ENCODE results near the gene CACUL1.
A peak's percentile ranks its signal among the peaks of the same experiment; 100 is the strongest.

CACUL1 gene

DNA sequence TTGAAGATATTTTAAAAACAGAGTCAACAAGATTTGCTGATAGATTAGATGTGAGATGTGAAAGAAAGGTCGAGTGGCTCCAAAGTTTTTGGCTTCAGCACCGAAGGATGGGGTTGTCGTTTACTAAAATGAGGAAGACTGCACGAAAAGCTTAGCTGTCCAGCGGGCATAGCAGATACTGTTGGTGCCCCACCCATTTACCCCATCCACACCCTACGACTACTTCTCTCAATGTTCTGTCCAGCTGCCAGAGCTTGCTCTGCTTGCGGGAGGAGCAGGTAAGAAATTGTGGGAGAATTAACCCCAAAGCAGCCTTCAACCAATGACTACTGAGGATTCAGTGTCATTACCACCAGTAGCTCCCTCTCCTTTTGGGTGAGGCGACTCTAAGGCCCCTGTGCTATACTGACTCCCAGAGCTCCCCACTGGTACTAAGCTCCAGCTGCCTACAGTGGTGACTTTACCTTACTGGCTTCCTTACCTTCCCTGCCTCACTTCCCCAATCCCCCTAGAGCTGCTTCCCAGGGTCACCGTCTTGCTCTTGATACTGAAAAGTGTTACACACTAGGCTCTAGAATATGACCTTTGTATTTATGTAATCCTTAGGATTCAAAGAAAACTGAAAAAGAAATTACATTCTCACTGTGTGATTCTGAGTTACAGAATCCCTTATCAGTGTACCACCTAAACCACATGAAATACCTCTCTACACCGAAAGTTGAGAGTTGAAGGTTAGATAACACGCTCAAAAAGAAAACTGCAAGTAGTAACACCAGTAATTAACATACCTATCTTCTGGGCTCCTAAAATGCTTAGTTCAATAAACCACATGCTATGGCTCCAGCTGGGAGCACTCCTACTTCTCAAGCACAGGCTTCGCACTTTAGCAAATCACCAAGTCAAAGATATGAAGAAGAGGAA is 22.3 kb downstream of the CACUL1 start:
- no peak for DNase-seq

GRCh38 chr10:118730756-118731456 is 23.9 kb downstream of the CACUL1 start:
- DNase-seq: no peak

- DNase-seq: no peak
These were observed 25.0 kb downstream of the CACUL1 start for GRCh38 chr10:118729641-118730258.

GRCh38 chr10:118729200-118729599 is 25.6 kb downstream of the CACUL1 start:
- no peak for DNase-seq

- DNase-seq: no peak
These were observed 28.8 kb downstream of the CACUL1 start for GRCh38 chr10:118725886-118726500.

- DNase-seq: no peak
These were observed 31.3 kb downstream of the CACUL1 start for GRCh38 chr10:118723466-118723865.

DNA sequence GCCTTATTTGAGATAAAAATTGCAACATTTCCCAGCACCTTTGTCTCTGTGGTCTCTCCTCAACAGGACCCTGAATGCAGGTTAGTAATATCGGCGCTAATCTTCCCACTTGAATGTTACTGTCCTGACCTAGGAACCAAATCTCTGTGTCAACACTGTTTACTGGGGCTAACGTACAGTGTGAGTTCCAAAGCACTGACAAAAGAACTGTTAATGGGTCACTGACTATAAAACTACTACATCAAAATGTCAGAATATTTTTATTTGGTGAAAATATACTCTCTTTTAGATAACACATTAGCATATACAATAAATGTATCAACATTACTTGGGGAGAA is 33.3 kb downstream of the CACUL1 start:
- no peak for DNase-seq

DNA sequence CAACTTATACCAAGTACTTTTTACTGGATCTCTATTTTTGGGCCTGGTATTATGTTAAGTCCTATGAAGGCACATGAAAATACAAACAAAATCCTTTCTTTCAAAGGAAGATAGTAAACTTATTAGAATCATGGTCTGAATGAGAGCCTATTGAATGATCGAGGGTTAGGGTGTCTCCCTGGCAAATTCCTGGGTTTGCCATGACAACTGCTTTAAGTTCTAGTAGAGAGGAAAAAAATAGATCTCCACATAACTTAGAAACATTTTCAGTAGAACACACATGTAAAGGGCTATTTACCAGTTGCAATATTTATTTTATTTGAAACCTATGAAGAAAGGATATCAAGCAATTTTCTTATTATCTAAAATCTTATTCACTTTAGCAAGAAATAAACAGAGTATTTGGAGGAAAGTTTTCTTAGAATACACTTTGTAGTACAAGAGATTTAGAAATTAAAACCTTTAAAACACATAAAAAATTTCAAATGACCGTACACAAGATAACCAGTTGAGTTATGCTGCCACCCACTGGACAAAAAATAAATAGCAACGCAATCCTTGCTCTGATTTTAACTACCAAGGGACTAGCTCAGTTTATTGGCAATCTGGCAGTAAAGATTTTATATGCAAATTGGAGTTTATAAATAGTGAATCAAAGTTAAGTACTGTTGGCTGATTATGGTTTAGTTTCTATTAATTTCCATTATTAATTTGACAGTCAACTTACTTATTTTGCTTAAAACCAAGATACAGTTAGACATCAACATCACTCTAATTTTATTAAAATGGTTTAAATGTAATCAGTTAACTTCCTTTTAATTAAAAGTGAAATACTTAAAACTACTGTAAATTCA is 33.9 kb downstream of the CACUL1 start:
- peak; percentile 81 for DNase-seq

- no peak for DNase-seq
These were observed 40.4 kb downstream of the CACUL1 start for GRCh38 chr10:118714366-118714765.

- peak; percentile 20 for DNase-seq
These were observed 41.7 kb downstream of the CACUL1 start for GRCh38 chr10:118712930-118713634.

- no peak for DNase-seq
These were observed 42.7 kb downstream of the CACUL1 start for GRCh38 chr10:118712080-118712479.

- no peak for DNase-seq
These were observed 44.3 kb downstream of the CACUL1 start for GRCh38 chr10:118710487-118710886.

DNA sequence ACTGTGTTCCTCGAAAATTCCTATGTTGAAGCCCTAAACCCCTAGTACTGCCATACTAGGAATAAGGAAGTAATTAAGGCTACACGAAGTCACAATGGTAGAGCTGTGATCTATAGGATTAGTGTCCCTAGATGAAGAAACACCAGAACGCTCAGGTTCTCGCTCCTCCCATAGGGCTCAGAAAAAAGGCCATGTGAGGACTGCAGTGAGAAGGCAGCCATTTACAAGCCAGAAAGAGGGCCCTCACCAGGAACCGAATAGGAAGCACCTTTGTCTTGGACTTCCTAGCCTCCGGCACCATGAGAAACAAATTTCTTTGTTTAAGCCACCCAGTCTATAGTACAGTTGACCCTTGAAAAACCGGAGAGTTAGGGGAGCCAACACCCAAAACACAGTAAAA is 46.2 kb downstream of the CACUL1 start:
- no peak for DNase-seq

DNA sequence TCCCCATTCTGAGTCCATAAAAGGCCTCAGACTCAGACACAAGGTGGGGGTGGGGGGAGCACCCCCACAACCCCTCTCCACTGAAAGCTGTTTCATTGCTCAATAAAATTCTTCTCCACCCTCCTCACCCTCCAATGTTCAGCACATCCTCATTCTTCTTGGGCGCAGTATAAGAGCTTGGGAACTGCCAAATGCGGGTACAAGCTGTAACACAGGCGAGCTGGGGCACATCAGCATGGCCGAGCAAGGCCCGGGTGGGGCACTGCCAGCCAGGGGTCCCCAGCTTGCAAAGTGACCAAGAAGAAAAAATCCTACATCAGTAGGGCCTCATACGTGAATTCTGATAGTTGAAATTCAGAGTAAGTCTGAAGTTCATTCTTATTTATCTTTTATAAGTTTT is 50.1 kb downstream of the CACUL1 start:
- DNase-seq: no peak

DNA sequence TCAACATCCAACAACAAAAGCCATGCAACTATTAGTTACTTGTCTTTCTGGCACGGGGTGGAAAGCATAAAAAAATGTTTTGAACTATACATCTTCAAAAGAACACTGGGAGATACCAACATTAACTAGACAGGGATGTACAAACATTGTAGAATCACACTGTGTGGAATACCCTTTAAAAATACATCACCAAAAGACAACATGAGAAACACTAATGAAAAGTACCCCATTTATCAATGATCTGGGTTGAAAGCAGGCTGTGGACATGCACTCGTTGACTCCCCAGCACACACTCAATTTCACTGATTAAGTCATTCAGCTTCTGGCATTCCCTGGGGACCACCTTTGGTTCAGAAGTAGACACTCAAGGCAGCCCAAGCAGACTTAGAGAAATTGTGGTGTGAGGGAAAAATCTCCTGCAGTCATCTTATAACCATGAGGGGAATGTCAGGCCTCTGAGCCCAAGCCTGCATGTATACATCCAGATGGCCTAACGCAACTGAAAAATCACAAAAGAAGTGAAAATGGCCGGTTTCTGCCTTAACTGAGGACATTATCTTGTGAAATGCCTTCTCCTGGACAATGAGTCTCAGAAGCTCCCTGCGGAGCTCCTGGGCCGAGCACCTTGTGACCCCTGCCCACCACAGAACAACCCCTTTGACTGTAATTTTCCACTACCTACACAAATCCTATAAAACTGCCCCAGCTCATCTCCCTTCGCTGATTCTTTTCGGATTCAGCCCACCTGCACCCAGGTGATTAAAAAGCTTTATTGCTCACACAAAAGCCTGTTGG is 53.0 kb downstream of the CACUL1 start:
- no peak for DNase-seq

- DNase-seq: peak; percentile 87
These were observed 56.3 kb downstream of the CACUL1 start for GRCh38 chr10:118698421-118698820.

DNA sequence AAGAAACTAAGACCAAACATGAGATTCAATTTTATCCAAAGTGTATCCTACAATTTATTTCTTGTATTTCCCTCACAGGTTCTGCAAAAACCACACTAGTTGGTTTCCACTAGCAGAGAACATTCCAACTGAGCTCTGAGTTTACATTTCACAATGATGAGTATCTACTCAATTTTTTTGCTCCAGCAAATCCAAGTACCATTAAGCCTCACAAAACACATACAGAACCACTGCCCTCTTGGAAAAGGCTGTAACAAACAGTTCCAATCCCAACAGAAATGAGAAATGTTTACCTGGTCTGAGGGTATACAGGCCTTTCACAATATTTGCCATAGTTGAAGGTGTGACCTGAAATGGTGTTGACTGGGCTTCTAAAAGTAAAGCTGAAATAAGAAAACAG is 59.9 kb downstream of the CACUL1 start:
- DNase-seq: no peak

DNA sequence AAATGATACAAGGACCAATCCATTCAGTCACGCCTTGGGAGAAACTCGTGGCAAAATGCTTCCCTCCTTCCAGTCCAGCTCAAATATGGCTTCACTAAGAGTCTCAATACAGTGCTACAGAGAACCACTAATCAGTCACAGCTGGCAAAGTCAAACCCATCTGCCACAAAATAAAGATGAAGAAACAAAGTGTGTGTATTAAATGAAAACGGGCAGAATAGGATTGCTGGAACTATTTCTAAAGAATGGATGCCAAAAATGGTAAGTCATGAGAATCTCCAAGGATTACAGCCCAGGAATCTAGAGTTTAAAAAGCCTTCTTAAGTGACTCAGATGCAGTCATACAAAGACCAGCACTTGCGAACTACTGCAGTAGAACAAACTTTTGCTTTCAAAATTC is 61.9 kb downstream of the CACUL1 start:
- no peak for DNase-seq

DNA sequence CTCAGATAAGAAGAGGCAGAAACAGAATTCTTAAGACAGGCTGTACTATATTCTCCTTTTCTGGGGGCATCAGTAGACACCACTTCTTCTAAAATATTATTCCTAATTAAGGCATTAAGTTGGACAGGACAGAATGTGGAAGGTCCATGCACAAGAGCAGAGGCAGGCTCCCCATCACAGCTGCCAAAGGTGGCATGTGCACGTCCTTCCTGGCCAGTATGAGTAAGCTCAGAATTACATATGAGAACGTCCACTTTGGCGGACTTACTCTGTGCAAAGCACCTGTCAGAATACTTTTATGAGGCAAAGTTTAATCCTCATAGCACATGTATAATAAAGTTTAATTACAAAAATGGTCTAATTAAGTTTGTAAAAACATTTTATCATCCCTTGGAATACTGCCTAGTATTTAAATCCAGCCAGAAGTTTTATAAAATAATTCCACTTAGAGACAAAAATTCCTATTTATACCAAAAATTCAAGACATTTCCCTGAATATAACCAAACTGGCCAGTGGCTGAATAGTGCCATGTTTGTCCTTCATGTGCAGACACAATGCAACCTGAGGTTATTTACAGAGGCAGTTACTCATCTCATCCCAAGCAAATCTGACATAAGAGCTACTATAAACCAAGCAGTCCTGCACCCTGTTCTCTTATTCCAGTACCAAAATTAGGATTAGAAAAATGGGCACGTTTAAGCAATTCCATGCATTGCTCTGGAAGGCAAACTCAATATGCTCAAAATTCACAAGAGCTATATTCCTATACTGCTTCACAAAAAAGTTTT is 65.5 kb downstream of the CACUL1 start:
- no peak for DNase-seq

DNA sequence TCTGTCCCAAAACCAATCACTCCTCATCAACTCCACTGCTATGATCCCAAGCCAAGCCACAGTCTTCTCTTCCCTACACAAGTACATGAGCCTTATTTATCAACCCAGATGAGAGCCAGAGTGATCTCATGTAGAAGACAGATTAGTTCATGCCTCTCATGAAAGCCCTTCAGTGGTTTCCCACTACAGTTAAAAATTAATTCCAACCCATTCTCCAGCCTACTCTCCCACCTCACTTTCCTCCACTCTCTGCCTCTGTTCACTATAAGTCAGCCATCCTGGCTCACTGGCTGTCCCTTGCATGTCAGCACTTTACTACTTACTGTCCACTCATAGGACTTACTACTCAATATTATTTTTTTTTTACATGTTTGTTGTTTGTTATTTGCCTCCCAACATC is 67.3 kb downstream of the CACUL1 start:
- DNase-seq: no peak
